Activated CD4-positive, CD25-positive, alpha-beta regulatory T cell treated with anti-CD3 and anti-CD28 coated beads, Interleukin-2, amount 50 U/mL, for 24 hours (primary cell): ENCODE results near the gene TLL2.

Experiments used
- ATAC-seq, 2 donors: fragments of 150-1000 bp; cut with Tn5 transposase; one replicate each; pipeline ENCODE4 v1.10.0; 2021; ENCODE audit warnings: mild to moderate bottlenecking in 1 of 2, moderate library complexity in 1 of 2

The TLL2 gene

GRCh38 chr10:96389785-96390184 lies 123.9 kb downstream of the TLL2 start:
- no peak for ATAC-seq

- no peak for ATAC-seq
Observed at GRCh38 chr10:96387601-96388000, 126.1 kb downstream of the TLL2 start.

- no peak for ATAC-seq
Observed at GRCh38 chr10:96387161-96387560, 126.6 kb downstream of the TLL2 start.

GRCh38 chr10:96384506-96384905 lies 129.2 kb downstream of the TLL2 start:
- ATAC-seq, result no peak

- ATAC-seq, result no peak
Observed at GRCh38 chr10:96380821-96381220, 132.9 kb downstream of the TLL2 start.

- no peak for ATAC-seq
Observed at GRCh38 chr10:96379758-96380157, 134.0 kb downstream of the TLL2 start.

- ATAC-seq, result no peak
Observed at GRCh38 chr10:96378741-96379140, 135.0 kb downstream of the TLL2 start.

- no peak for ATAC-seq
Observed at GRCh38 chr10:96377816-96378294, 135.9 kb downstream of the TLL2 start.

- ATAC-seq, result no peak
Observed at GRCh38 chr10:96376483-96376882, 137.2 kb downstream of the TLL2 start.

GRCh38 chr10:96374985-96375830 lies 138.5 kb downstream of the TLL2 start:
- ATAC-seq, result peak; percentile 66 to 76

GRCh38 chr10:96374639-96374984 lies 139.1 kb downstream of the TLL2 start:
- no peak for ATAC-seq

- ATAC-seq, result no peak
Observed at GRCh38 chr10:96374004-96374403, 139.7 kb downstream of the TLL2 start.

- ATAC-seq, result no peak
Observed at GRCh38 chr10:96371356-96371755, 142.4 kb downstream of the TLL2 start.

- peak; percentile 26 to 30 for ATAC-seq
Observed at GRCh38 chr10:96370584-96371157, 143.1 kb downstream of the TLL2 start.

GRCh38 chr10:96369890-96370583 lies 143.7 kb downstream of the TLL2 start:
- ATAC-seq, result no peak

GRCh38 chr10:96368971-96369370 lies 144.8 kb downstream of the TLL2 start:
- no peak for ATAC-seq

GRCh38 chr10:96367470-96367869 lies 146.3 kb downstream of the TLL2 start:
- no peak for ATAC-seq

GRCh38 chr10:96366508-96366907 lies 147.2 kb downstream of the TLL2 start:
- ATAC-seq, result no peak

GRCh38 chr10:96365571-96365970 lies 148.2 kb downstream of the TLL2 start:
- ATAC-seq, result no peak

- no peak for ATAC-seq
Observed at GRCh38 chr10:96360766-96361165, 153.0 kb downstream of the TLL2 start.

- no peak for ATAC-seq
Observed at GRCh38 chr10:96360331-96360730, 153.4 kb downstream of the TLL2 start.

- ATAC-seq, result no peak
Observed at GRCh38 chr10:96359616-96360015, 154.1 kb downstream of the TLL2 start.

GRCh38 chr10:96358851-96359540 lies 154.7 kb downstream of the TLL2 start, which contains the start of gene OPALIN:
Gene OPALIN, minus strand, starts transcription at chr10:96359002. Its CDS starts 106 bp downstream, at chr10:96358896.
- no peak for ATAC-seq
